ENCODE results near the gene ONECUT3.
A peak's percentile ranks its signal among the peaks of the same experiment; 100 is the strongest.

The ONECUT3 gene

DNA sequence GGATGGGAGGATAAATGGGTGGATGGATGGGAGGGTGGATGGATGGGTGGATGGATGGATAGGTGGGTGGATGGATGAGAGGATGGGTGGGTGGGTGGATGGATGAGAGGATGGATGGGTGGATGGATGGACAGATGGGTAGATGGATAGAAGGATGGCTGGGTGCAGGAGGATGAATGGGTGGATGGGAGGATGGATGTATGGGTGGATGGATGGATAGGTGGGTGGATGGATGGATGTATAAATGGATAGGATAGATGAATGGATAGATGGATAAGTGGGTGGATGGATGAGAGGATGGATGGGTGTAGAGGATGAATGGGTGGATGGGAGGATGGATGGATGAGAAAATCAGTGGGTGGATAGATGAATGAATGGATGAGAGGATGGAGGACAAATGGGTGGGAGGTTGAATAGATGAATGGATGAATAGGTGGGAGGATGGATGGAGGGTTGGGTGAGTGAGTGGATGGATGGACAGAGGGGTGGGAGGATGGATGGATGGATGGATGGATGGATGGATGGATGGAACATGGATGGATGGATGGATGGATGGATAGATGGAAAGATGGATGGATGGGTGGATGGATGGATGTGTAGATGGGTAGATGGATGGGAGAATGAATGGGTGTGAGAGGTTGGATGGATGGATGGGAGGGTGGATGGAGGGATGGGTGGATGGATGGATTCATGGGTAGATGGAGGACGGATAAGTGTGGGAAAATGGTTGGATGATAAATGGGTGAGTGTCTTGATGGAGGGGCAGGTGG lies 35.9 kb upstream of the ONECUT3 start:
- Histone ChIP-seq H3K9me3 (ENCODE audit: control insufficient read depth, insufficient read depth, low read depth, low read length) (no peaks in the 10 kb centered on the region), H3K36me3 (ENCODE audit: control insufficient read depth in 2 of 2, insufficient read depth in 1 of 2, low read length in 2 of 2) (no peaks in the 10 kb centered on the region), H3K4me1 (ENCODE audit: control insufficient read depth, insufficient read depth, low read length) (no peaks in the 10 kb centered on the region), H3K4me3 (ENCODE audit: low read depth, low read length) (no peak overlapping the region), H3K27ac (ENCODE audit: extremely low read depth, low read depth, low read length) (no peak overlapping the region)
- ChIA-PET POLR2A (no interaction called here), CTCF (interaction anchor here (0.6 kb wide), 1 partner anchor 34 kb away, joined by 3 read pairs; no protein-coding TSS in a partner anchor)
- TF ChIP-seq ZNF366 (tag by site-specific recombination; conservative IDR thresholded peaks at IDR 0.05) (peak; percentile 99), BCL11B (tag by site-specific recombination; IDR thresholded peaks at IDR 0.05; ENCODE audit: low read depth) (no peak), RBAK (tag by site-specific recombination; IDR thresholded peaks at IDR 0.05) (0 out of 2 replicates have a peak, but pooled peaks have one; percentile 12), ZNF175 (tag by site-specific recombination; IDR thresholded peaks at IDR 0.05) (0 out of 2 replicates have a peak, but pooled peaks have one; percentile 21), ZNF621 (tag by site-specific recombination; IDR thresholded peaks at IDR 0.05) (0 out of 2 replicates have a peak, but pooled peaks have one; percentile 14), ZNF747 (tag by site-specific recombination; IDR thresholded peaks at IDR 0.05) (peak; percentile 10; the same call in 1 of the 2 replicates), EGR2 (tag by site-specific recombination; IDR thresholded peaks at IDR 0.05; ENCODE audit: low read depth) (peak; percentile 87; the same call in 1 of the 2 replicates), ZNF311 (tag by site-specific recombination; IDR thresholded peaks at IDR 0.05; ENCODE audit: borderline replicate concordance) (no peak), ZFP3 (tag by site-specific recombination; IDR thresholded peaks at IDR 0.05; ENCODE audit: low read depth) (no peak), ZBTB17 (tag by site-specific recombination; IDR thresholded peaks at IDR 0.05) (peak; percentile 97), ZFHX2 (tag by site-specific recombination; conservative IDR thresholded peaks at IDR 0.05) (peak; percentile 82), SALL2 (tag by site-specific recombination; IDR thresholded peaks at IDR 0.05; ENCODE audit: borderline replicate concordance) (0 out of 2 replicates have a peak, but pooled peaks have one; percentile 17)

DNA sequence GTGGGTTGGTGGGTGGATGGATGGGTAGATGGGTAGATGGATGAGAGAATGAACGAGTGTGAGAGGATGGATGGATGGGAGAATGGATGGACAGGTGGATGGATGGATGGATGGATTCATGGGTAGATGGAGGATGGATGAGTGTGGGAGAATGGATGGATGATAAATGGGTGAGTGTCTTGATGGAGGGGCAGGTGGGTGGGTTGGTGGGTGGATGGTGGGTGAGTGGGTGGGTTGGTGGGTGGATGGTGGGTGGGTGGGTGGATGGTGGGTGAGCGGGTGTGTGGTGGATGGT lies 35.4 kb upstream of the ONECUT3 start:
- POLR2A ChIA-PET, result interaction anchor here (0.7 kb wide), 1 partner anchor 666 kb away, joined by 4 read pairs; no protein-coding TSS in a partner anchor

GRCh38 chr19:1718420-1719291 lies 34.6 kb upstream of the ONECUT3 start:
- no peaks in the 10 kb centered on the region for H3K9me3 ChIP-seq (ENCODE audit: control insufficient read depth, insufficient read depth, low read depth, low read length)
- H3K27ac ChIP-seq (ENCODE audit: extremely low read depth, low read depth, low read length), result no peak overlapping the region
- POLR2A ChIA-PET, result interaction anchor here (0.7 kb wide), 1 partner anchor 665 kb away, joined by 4 read pairs; no protein-coding TSS in a partner anchor
- no peak overlapping the region for H3K4me3 ChIP-seq (ENCODE audit: low read depth, low read length)
- CTCF ChIA-PET, result interaction anchor here (0.6 kb wide), 1 partner anchor 35 kb away, joined by 3 read pairs; no protein-coding TSS in a partner anchor
- TF ChIP-seq ZIC2 (tag by site-specific recombination; IDR thresholded peaks at IDR 0.05) (peak; percentile 35; the same call in 1 of the 2 replicates), SCRT2 (tag by site-specific recombination; IDR thresholded peaks at IDR 0.05) (no peak), ZNF433 (tag by site-specific recombination; IDR thresholded peaks at IDR 0.05; ENCODE audit: low read depth) (no peak)
- H3K36me3 ChIP-seq (ENCODE audit: control insufficient read depth in 2 of 2, insufficient read depth in 1 of 2, low read length in 2 of 2), result no peaks in the 10 kb centered on the region
- H3K4me1 ChIP-seq (ENCODE audit: control insufficient read depth, insufficient read depth, low read length), result no peaks in the 10 kb centered on the region

More for the DNA sequence above, 35.4 kb upstream of the ONECUT3 start:
- no peak for TF ChIP-seq ZNF133 (tag by site-specific recombination; IDR thresholded peaks at IDR 0.05)
- 0 out of 2 replicates have a peak, but pooled peaks have one; percentile 3 for TF ChIP-seq ZNF169 (tag by site-specific recombination; IDR thresholded peaks at IDR 0.05)
- TF ChIP-seq ZNF596 (tag by site-specific recombination; IDR thresholded peaks at IDR 0.05), result no peak
- peak; percentile 71; the same call in 1 of the 2 replicates for TF ChIP-seq EGR2 (tag by site-specific recombination; IDR thresholded peaks at IDR 0.05; ENCODE audit: low read depth)
- TF ChIP-seq, protein P1, sequence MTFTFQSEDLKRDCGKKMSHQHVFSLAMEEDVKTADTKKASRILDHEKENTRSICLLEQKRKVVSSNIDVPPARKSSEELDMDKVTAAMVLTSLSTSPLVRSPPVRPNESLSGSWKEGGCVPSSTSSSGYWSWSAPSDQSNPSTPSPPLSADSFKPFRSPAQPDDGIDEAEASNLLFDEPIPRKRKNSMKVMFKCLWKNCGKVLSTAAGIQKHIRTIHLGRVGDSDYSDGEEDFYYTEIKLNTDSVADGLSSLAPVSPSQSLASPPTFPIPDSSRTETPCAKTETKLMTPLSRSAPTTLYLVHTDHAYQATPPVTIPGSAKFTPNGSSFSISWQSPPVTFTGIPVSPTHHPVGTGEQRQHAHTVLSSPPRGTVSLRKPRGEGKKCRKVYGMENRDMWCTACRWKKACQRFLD (tag by site-specific recombination; IDR thresholded peaks at IDR 0.05), result 0 out of 2 replicates have a peak, but pooled peaks have one; percentile 10
- TF ChIP-seq SALL2 (tag by site-specific recombination; IDR thresholded peaks at IDR 0.05; ENCODE audit: borderline replicate concordance), result 0 out of 2 replicates have a peak, but pooled peaks have one; percentile 1
- peak; percentile 87 for TF ChIP-seq ZFHX2 (tag by site-specific recombination; conservative IDR thresholded peaks at IDR 0.05)
- CTCF ChIA-PET, result interaction anchor here (0.6 kb wide), 1 partner anchor 35 kb away, joined by 3 read pairs; no protein-coding TSS in a partner anchor
- Histone ChIP-seq H3K27ac (ENCODE audit: extremely low read depth, low read depth, low read length) (no peak overlapping the region), H3K4me3 (ENCODE audit: low read depth, low read length) (no peak overlapping the region), H3K9me3 (ENCODE audit: control insufficient read depth, insufficient read depth, low read depth, low read length) (no peaks in the 10 kb centered on the region), H3K4me1 (ENCODE audit: control insufficient read depth, insufficient read depth, low read length) (no peaks in the 10 kb centered on the region), H3K36me3 (ENCODE audit: control insufficient read depth in 2 of 2, insufficient read depth in 1 of 2, low read length in 2 of 2) (no peaks in the 10 kb centered on the region)

Measured in HEK293 (cell line).